B cell (primary cell): ENCODE data around the gene UTY.

Experiments used
- EZH2 ChIP-seq: IDR thresholded peaks from 2 replicates; pipeline ENCODE4 v1.6.1; 2012; ENCODE audit warnings: borderline replicate concordance, low read depth, mild to moderate bottlenecking, moderate library complexity, low read length; ENCODE audit not compliant: insufficient read depth, poor library complexity, severe bottlenecking
- TF ChIP-seq, protein P1 (sequence below): fragments of 200-600 bp; IDR thresholded peaks from one replicate; pipeline ENCODE4 v1.8.0; 2022; ENCODE audit warnings: antibody characterized with exemption, mild to moderate bottlenecking

DNA sequence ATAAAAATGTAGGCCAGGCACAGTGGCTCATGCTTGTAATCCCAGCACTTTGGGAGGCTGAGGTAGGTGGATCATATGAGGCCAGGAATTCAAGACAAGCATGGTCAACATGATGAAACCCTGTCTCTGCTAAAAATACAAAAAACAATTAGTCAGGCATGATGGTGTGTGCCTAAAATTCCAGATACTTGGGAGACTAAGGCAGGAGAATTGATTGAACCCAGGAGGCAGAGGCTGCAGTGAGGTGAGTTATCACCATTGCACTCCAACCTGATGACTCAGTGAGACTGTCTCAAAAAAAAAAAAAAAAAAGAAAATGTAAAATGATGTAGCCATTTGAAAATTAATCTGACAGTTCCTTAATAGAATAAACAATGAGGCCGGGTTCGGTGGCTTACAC lies 171.9 kb downstream of the UTY start:
- TF ChIP-seq, protein P1, sequence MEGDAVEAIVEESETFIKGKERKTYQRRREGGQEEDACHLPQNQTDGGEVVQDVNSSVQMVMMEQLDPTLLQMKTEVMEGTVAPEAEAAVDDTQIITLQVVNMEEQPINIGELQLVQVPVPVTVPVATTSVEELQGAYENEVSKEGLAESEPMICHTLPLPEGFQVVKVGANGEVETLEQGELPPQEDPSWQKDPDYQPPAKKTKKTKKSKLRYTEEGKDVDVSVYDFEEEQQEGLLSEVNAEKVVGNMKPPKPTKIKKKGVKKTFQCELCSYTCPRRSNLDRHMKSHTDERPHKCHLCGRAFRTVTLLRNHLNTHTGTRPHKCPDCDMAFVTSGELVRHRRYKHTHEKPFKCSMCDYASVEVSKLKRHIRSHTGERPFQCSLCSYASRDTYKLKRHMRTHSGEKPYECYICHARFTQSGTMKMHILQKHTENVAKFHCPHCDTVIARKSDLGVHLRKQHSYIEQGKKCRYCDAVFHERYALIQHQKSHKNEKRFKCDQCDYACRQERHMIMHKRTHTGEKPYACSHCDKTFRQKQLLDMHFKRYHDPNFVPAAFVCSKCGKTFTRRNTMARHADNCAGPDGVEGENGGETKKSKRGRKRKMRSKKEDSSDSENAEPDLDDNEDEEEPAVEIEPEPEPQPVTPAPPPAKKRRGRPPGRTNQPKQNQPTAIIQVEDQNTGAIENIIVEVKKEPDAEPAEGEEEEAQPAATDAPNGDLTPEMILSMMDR: no peak
- TF ChIP-seq EZH2: no peak
